CD14-positive monocyte (primary cell): Measurements from ENCODE around the gene TCF7. TPM values are rescaled to one million over a fixed set of nuclear protein-coding genes. Genes with fewer than 3 reads are reported as not detected.

ENCODE experiments used
- DNase-seq, 3 donors: peaks; one replicate each; pipeline ENCODE4 v3.0.0-alpha.2; 2011 to 2022
- H2AFZ ChIP-seq: 2 replicates; pipeline ENCODE4 v1.6.0; 2012; ENCODE audit warnings: mild to moderate bottlenecking, low read depth, low read length, inconsistent platforms; ENCODE audit not compliant: insufficient read depth, poor library complexity, severe bottlenecking
- H3K27ac ChIP-seq, 2 donors: 1 replicate in 1 of 2; 2 replicates in 1 of 2; pipeline ENCODE4 v1.5.1; 2012 to 2013; ENCODE audit warnings: low read length in 2 of 2, control low read depth in 1 of 2, inconsistent platforms in 1 of 2, low read depth in 1 of 2, mild to moderate bottlenecking in 1 of 2
- H3K27me3 ChIP-seq, 2 donors: one replicate each; pipeline versions ENCODE4 v1.6.0 to v1.6.1; 2011 to 2013; ENCODE audit warnings: low read length in 2 of 2; ENCODE audit not compliant: control insufficient read depth in 2 of 2, insufficient read depth in 2 of 2
- H3K36me3 ChIP-seq, 2 donors: replicated peaks in 1 of 2; 1 replicate in 1 of 2; 2 replicates in 1 of 2; pipeline versions ENCODE4 v1.5.1 to v1.6.1; 2012 to 2013; ENCODE audit warnings: low read length in 2 of 2, control low read depth in 1 of 2, inconsistent platforms in 1 of 2, mild to moderate bottlenecking in 1 of 2; ENCODE audit not compliant: insufficient read depth in 2 of 2, control insufficient read depth in 1 of 2
- H3K4me1 ChIP-seq, 2 donors: 1 replicate in 1 of 2; 2 replicates in 1 of 2; pipeline versions ENCODE4 v1.5.1 to v1.6.1; 2012 to 2013; ENCODE audit warnings: low read length in 2 of 2, control low read depth in 1 of 2, inconsistent platforms in 1 of 2, mild to moderate bottlenecking in 1 of 2, moderate library complexity in 1 of 2; ENCODE audit not compliant: insufficient read depth in 2 of 2, control insufficient read depth in 1 of 2
- H3K4me2 ChIP-seq: replicated peaks from 2 replicates; pipeline ENCODE3; 2012; ENCODE audit warnings: low read length, moderate library complexity, mild to moderate bottlenecking; ENCODE audit not compliant: poor library complexity, severe bottlenecking; ENCODE audit errors: extremely low read depth
- H3K4me3 ChIP-seq, 3 experiments: fragments of 200-600 bp in 1 of 3; sonication (generic) in 1 of 3; replicated peaks in 1 of 3; 1 replicate in 2 of 3; 2 replicates in 1 of 3; pipeline ENCODE4 v1.5.1; 2011 to 2013; ENCODE audit warnings: low read length in 3 of 3, mild to moderate bottlenecking in 3 of 3, control low read depth in 2 of 3, low read depth in 2 of 3, inconsistent platforms in 1 of 3, moderate library complexity in 1 of 3
- H3K79me2 ChIP-seq: 2 replicates; pipeline ENCODE4 v1.6.0; 2012; ENCODE audit warnings: mild to moderate bottlenecking, control low read depth, inconsistent platforms, low read length, moderate library complexity; ENCODE audit not compliant: insufficient read depth
- H3K9ac ChIP-seq: 2 replicates; pipeline ENCODE4 v1.6.0; 2017; ENCODE audit warnings: low read length, mild to moderate bottlenecking; ENCODE audit not compliant: insufficient read depth, poor library complexity, severe bottlenecking
- H3K9me3 ChIP-seq, 2 donors: replicated peaks in 1 of 2; 1 replicate in 1 of 2; 2 replicates in 1 of 2; pipeline versions ENCODE4 v1.5.1 to v1.6.1; 2012 to 2013; ENCODE audit warnings: low read length in 2 of 2, control low read depth in 1 of 2; ENCODE audit not compliant: control insufficient read depth in 1 of 2, insufficient read depth in 1 of 2
- H4K20me1 ChIP-seq: 2 replicates; pipeline ENCODE4 v1.6.0; 2012; ENCODE audit warnings: mild to moderate bottlenecking, low read length, control low read depth, moderate library complexity; ENCODE audit not compliant: insufficient read depth
- H3K27ac Mint-ChIP-seq, 7 donors: one replicate each; pipeline ENCODE4 v1.8.0; 2020; ENCODE audit warnings: mild to moderate bottlenecking in 7 of 7, mixed read lengths in 7 of 7, moderate library complexity in 6 of 7, inconsistent platforms in 2 of 7
- H3K27me3 Mint-ChIP-seq, 3 donors: one replicate each; pipeline ENCODE4 v1.8.0; 2021 to 2022; ENCODE audit warnings: low read depth in 3 of 3, mild to moderate bottlenecking in 3 of 3, mixed read lengths in 3 of 3, moderate library complexity in 3 of 3, inconsistent platforms in 1 of 3
- H3K36me3 Mint-ChIP-seq, 2 donors: one replicate each; pipeline ENCODE4 v1.8.0; 2020; ENCODE audit warnings: mixed read lengths in 2 of 2, inconsistent platforms in 1 of 2, mild to moderate bottlenecking in 1 of 2
- H3K4me1 Mint-ChIP-seq: one replicate; pipeline ENCODE4 v1.8.0; 2020; ENCODE audit warnings: mild to moderate bottlenecking, mixed read lengths
- H3K4me3 Mint-ChIP-seq, 2 donors: one replicate each; pipeline ENCODE4 v1.8.0; 2020; ENCODE audit warnings: mild to moderate bottlenecking in 2 of 2, mixed read lengths in 2 of 2, moderate library complexity in 1 of 2
- H3K9me3 Mint-ChIP-seq, 7 donors: one replicate each; pipeline ENCODE4 v1.8.0; 2020 to 2022; ENCODE audit warnings: mixed read lengths in 7 of 7, mild to moderate bottlenecking in 6 of 7, moderate library complexity in 6 of 7, inconsistent platforms in 2 of 7
- CTCF ChIP-seq: fragments of 200-600 bp; IDR thresholded peaks from one replicate; pipeline ENCODE4 v1.8.0; 2022; ENCODE audit warnings: antibody characterized with exemption, mild to moderate bottlenecking
- WGBS: methylation state at CpG from one replicate; pipeline ENCODE4 v1.1.5; 2013; ENCODE audit warnings: missing lambda C conversion rate; ENCODE audit not compliant: insufficient coverage; 5-methylcytosine and 5-hydroxymethylcytosine counted together
- intact Hi-C, 2 donors: fragments of 100-400 bp; cut with micrococcal nuclease; formaldehyde crosslinking; loops; one replicate each; pipeline versions ENCODE4 v1.15.0 to v1.15.1; 2023
- polyA plus RNA-seq, 3 donors: library from polyadenylated mRNA; depleted of rRNA in 1 of 3; unstranded in 2 of 3; stranded (reverse) in 1 of 3; fragments of 300-500 nt in 2 of 3; fragments of >200 nt in 1 of 3; fragmentation: Illumina TruSeq in 2 of 3; gene quantifications; 1 replicate in 2 of 3; 2 replicates in 1 of 3; pipeline ENCODE4 v1.2.3, GENCODE V29; 2012 to 2021

TCF7 gene
- polyA plus RNA-seq, 3 donors: 0.15 to 0.84 (median 0.83) TPM

GRCh38 chr5:134148316-134148715 is 33.8 kb downstream of the TCF7 start:
- no peaks in the 10 kb centered on the region for H3K79me2 ChIP-seq
- Mint-ChIP-seq H3K27me3 (peaks cover 0 to 3% (median 0%) of the 10 kb centered on the region in 3 donors), H3K4me1 (peaks cover 12% of the 10 kb centered on the region), H3K4me3 (no peak overlapping the region), H3K27ac (peak overlapping the region in 1 of 7 donors; percentile 40), H3K9me3 (no peaks in the 10 kb centered on the region), H3K36me3 (peaks cover 62 to 83% of the 10 kb centered on the region in 2 donors)
- H3K9ac ChIP-seq: no peak overlapping the region
- intact Hi-C loops: no loop called here
- no peak for TF ChIP-seq CTCF
- no peak overlapping the region for H3K4me2 ChIP-seq
- DNase-seq: peak in 1 of 3 donors; percentile 1
- no peaks in the 10 kb centered on the region for H3K9me3 ChIP-seq
- peaks cover 74 to 96% of the 10 kb centered on the region in 2 donors for H3K36me3 ChIP-seq
- no peak overlapping the region for H2AFZ ChIP-seq
- H4K20me1 ChIP-seq: peaks cover 63% of the 10 kb centered on the region
- WGBS: 86% methylated on average over 1 of the region's 2 CpGs
- H3K4me1 ChIP-seq: peaks cover 0 to 6% of the 10 kb centered on the region in 2 donors
- H3K27ac ChIP-seq: no peak overlapping the region
- no peak overlapping the region for H3K4me3 ChIP-seq
- H3K27me3 ChIP-seq: no peaks in the 10 kb centered on the region

- H3K9ac ChIP-seq: no peak overlapping the region
- Mint-ChIP-seq H3K36me3 (peaks cover 70 to 84% of the 10 kb centered on the region in 2 donors), H3K4me3 (no peak overlapping the region), H3K4me1 (peaks cover 12% of the 10 kb centered on the region), H3K27me3 (peaks cover 0 to 3% (median 0%) of the 10 kb centered on the region in 3 donors), H3K9me3 (no peaks in the 10 kb centered on the region), H3K27ac (no peak overlapping the region)
- 100% methylated on average over 1 of the region's 6 CpGs for WGBS
- intact Hi-C loops: no loop called here
- H3K9me3 ChIP-seq: no peaks in the 10 kb centered on the region
- no peak overlapping the region for H3K27ac ChIP-seq
- H3K4me1 ChIP-seq: peaks cover 0 to 6% of the 10 kb centered on the region in 2 donors
- H3K36me3 ChIP-seq: peaks cover 74 to 96% of the 10 kb centered on the region in 2 donors
- H3K4me3 ChIP-seq: no peak overlapping the region
- no peak overlapping the region for H2AFZ ChIP-seq
- no peak for TF ChIP-seq CTCF
- no peak for DNase-seq
- no peak overlapping the region for H3K4me2 ChIP-seq
- H3K27me3 ChIP-seq: no peaks in the 10 kb centered on the region
- H3K79me2 ChIP-seq: no peaks in the 10 kb centered on the region
- H4K20me1 ChIP-seq: peaks cover 55% of the 10 kb centered on the region
Observed at GRCh38 chr5:134148986-134149539, 34.6 kb downstream of the TCF7 start.
